Endodermal cell (in vitro differentiated cells): ENCODE data around the gene KIF15. TPM values are rescaled to one million over a fixed set of nuclear protein-coding genes. Genes with fewer than 3 reads are reported as not detected.

Experiments
- DNase-seq: peaks from one replicate; pipeline ENCODE4 v3.0.0-alpha.2; 2017
- H3K27ac ChIP-seq: 2 replicates; pipeline ENCODE4 v1.5.1; 2013; ENCODE audit warnings: mild to moderate bottlenecking, low read depth, low read length, moderate library complexity
- H3K27me3 ChIP-seq: 2 replicates; pipeline ENCODE4 v1.6.1; 2013; ENCODE audit warnings: mild to moderate bottlenecking, low read length, moderate library complexity; ENCODE audit not compliant: insufficient read depth, control insufficient read depth, poor library complexity, severe bottlenecking
- H3K36me3 ChIP-seq: 2 replicates; pipeline ENCODE4 v1.7.0; 2013; ENCODE audit warnings: mild to moderate bottlenecking, low read length, moderate library complexity; ENCODE audit not compliant: control insufficient read depth, insufficient read depth
- H3K4me1 ChIP-seq: one replicate; pipeline ENCODE4 v1.7.0; 2013; ENCODE audit warnings: low read length; ENCODE audit not compliant: control insufficient read depth, insufficient read depth
- H3K4me3 ChIP-seq: 2 replicates; pipeline ENCODE4 v1.5.1; 2013; ENCODE audit warnings: mild to moderate bottlenecking, low read length, moderate library complexity
- H3K9ac ChIP-seq: 2 replicates; pipeline ENCODE4 v1.6.1; 2013; ENCODE audit warnings: mild to moderate bottlenecking, low read length, moderate library complexity; ENCODE audit not compliant: poor library complexity, severe bottlenecking; ENCODE audit errors: extremely low read depth
- H3K9me3 ChIP-seq: 2 replicates; pipeline ENCODE4 v1.6.1; 2013; ENCODE audit warnings: mild to moderate bottlenecking, low read length, moderate library complexity; ENCODE audit not compliant: control insufficient read depth
- H3K27ac Mint-ChIP-seq: 2 replicates; pipeline ENCODE4 v1.8.0; 2020; ENCODE audit warnings: mixed read lengths
- H3K27me3 Mint-ChIP-seq: 2 replicates; pipeline ENCODE4 v1.8.0; 2021; ENCODE audit warnings: mild to moderate bottlenecking, mixed read lengths; ENCODE audit not compliant: insufficient read depth
- H3K36me3 Mint-ChIP-seq: 2 replicates; pipeline ENCODE4 v1.8.0; 2020; ENCODE audit warnings: low read depth, mixed read lengths
- H3K4me1 Mint-ChIP-seq: 2 replicates; pipeline ENCODE4 v1.8.0; 2020; ENCODE audit warnings: mixed read lengths
- H3K4me3 Mint-ChIP-seq: 2 replicates; pipeline ENCODE4 v1.8.0; 2020; ENCODE audit warnings: mild to moderate bottlenecking, moderate library complexity, mixed read lengths
- H3K9me3 Mint-ChIP-seq: 2 replicates; pipeline ENCODE4 v1.8.0; 2020; ENCODE audit warnings: mild to moderate bottlenecking, mixed read lengths
- CTCF ChIP-seq: fragments of 200-600 bp; sonication (generic); conservative IDR thresholded peaks from 2 replicates; pipeline ENCODE4 v1.5.0; 2021; ENCODE audit warnings: antibody characterized with exemption, mild to moderate bottlenecking
- WGBS, 2 experiments: methylation state at CpG; one replicate each; pipeline versions ENCODE4 v1.1.5 to v1.1.7; 2013; ENCODE audit warnings: missing lambda C conversion rate in 2 of 2, mixed read lengths in 1 of 2; ENCODE audit not compliant: insufficient coverage in 1 of 2, insufficient read length in 1 of 2; 5-methylcytosine and 5-hydroxymethylcytosine counted together
- total RNA-seq, 2 donors: library from RNA; stranded (reverse); fragmentation: NEBNext Ultra II Directional in 1 of 2; extraction: Animal tissue kit (Norgen Biotek cat#: 25700) in 1 of 2; gene quantifications; 2 replicates in 1 of 2; 3 replicates in 1 of 2; pipeline ENCODE4 v1.2.1, GENCODE V29; 2021

The KIF15 gene
- total RNA-seq, 2 donors from 2014 or later: 16.2 to 20.4 TPM

- Mint-ChIP-seq H3K9me3 (no peaks in the 10 kb centered on the region), H3K27ac (no peak overlapping the region), H3K4me1 (no peaks in the 10 kb centered on the region), H3K36me3 (peaks cover 36% of the 10 kb centered on the region), H3K4me3 (no peak overlapping the region), H3K27me3 (no peaks in the 10 kb centered on the region)
- Histone ChIP-seq H3K36me3 (peaks cover 61% of the 10 kb centered on the region), H3K27me3 (no peaks in the 10 kb centered on the region), H3K4me1 (no peaks in the 10 kb centered on the region), H3K9ac (no peak overlapping the region), H3K27ac (no peak overlapping the region), H3K4me3 (no peak overlapping the region), H3K9me3 (no peaks in the 10 kb centered on the region)
- no peak for DNase-seq
- no peak for TF ChIP-seq CTCF
- 86% methylated on average over 2 of the region's 2 CpGs; no CpG with 5 or more reads in 1 of the 2 experiments for WGBS, 2 experiments
These were observed 40.4 kb downstream of the KIF15 start for GRCh38 chr3:44802011-44802410.

- WGBS, 2 experiments: 93% methylated on average over 2 of the region's 2 CpGs; no CpG with 5 or more reads in 1 of the 2 experiments
- H3K9me3 Mint-ChIP-seq: no peaks in the 10 kb centered on the region
- H3K36me3 Mint-ChIP-seq: peaks cover 32% of the 10 kb centered on the region
- peaks cover 56% of the 10 kb centered on the region for H3K36me3 ChIP-seq
- no peak for TF ChIP-seq CTCF
- H3K27ac ChIP-seq: no peak overlapping the region
- H3K9ac ChIP-seq: no peak overlapping the region
- H3K27me3 Mint-ChIP-seq: no peaks in the 10 kb centered on the region
- no peak overlapping the region for H3K4me3 ChIP-seq
- no peak overlapping the region for H3K4me3 Mint-ChIP-seq
- H3K9me3 ChIP-seq: no peaks in the 10 kb centered on the region
- H3K4me1 Mint-ChIP-seq: no peaks in the 10 kb centered on the region
- no peak overlapping the region for H3K27ac Mint-ChIP-seq
- no peaks in the 10 kb centered on the region for H3K27me3 ChIP-seq
- no peaks in the 10 kb centered on the region for H3K4me1 ChIP-seq
- DNase-seq: no peak
These were observed 41.7 kb downstream of the KIF15 start for GRCh38 chr3:44803298-44803697.

GRCh38 chr3:44805960-44806359, 44.4 kb downstream of the KIF15 start:
- WGBS, 2 experiments: 88 to 99% methylated on average over 1 to 2 of the region's 2 CpGs
- Mint-ChIP-seq H3K27ac (no peak overlapping the region), H3K27me3 (no peaks in the 10 kb centered on the region), H3K4me1 (no peaks in the 10 kb centered on the region), H3K4me3 (no peak overlapping the region), H3K36me3 (peaks cover 27% of the 10 kb centered on the region), H3K9me3 (no peaks in the 10 kb centered on the region)
- H3K9me3 ChIP-seq: no peaks in the 10 kb centered on the region
- no peaks in the 10 kb centered on the region for H3K4me1 ChIP-seq
- peak; percentile 54 for TF ChIP-seq CTCF
- H3K9ac ChIP-seq: no peak overlapping the region
- peaks cover 44% of the 10 kb centered on the region for H3K36me3 ChIP-seq
- H3K27me3 ChIP-seq: no peaks in the 10 kb centered on the region
- no peak overlapping the region for H3K27ac ChIP-seq
- H3K4me3 ChIP-seq: no peak overlapping the region
- no peak for DNase-seq
